Measurements from ENCODE around the gene PTHLH.

PTHLH gene

GRCh38 chr12:27972721-27973120 lies at the start of gene PTHLH:
TSS of gene PTHLH (minus strand) at chr12:27972733. CDS start at chr12:27969494, 3,239 bp downstream.
- no peak for DNase-seq

GRCh38 chr12:28021704-28022103 lies 49.2 kb upstream of the PTHLH start:
- no peak for DNase-seq

GRCh38 chr12:28017873-28018255 lies 45.3 kb upstream of the PTHLH start:
- DNase-seq, result no peak

GRCh38 chr12:28017126-28017872 lies 44.8 kb upstream of the PTHLH start:
- DNase-seq, result no peak

GRCh38 chr12:28015165-28015564 lies 42.6 kb upstream of the PTHLH start:
- no peak for DNase-seq

GRCh38 chr12:28014196-28014595 lies 41.7 kb upstream of the PTHLH start:
- no peak for DNase-seq

GRCh38 chr12:28012333-28012918 lies 39.9 kb upstream of the PTHLH start:
- no peak for DNase-seq

- no peak for DNase-seq
Measured at GRCh38 chr12:28010036-28010435, 37.5 kb upstream of the PTHLH start.

GRCh38 chr12:27999970-28000369 lies 27.4 kb upstream of the PTHLH start:
- DNase-seq, result no peak

GRCh38 chr12:27999521-27999920 lies 27.0 kb upstream of the PTHLH start:
- DNase-seq, result no peak

GRCh38 chr12:27998658-27999057 lies 26.1 kb upstream of the PTHLH start:
- DNase-seq, result no peak

- DNase-seq, result no peak
Measured at GRCh38 chr12:27998170-27998569, 25.6 kb upstream of the PTHLH start.

GRCh38 chr12:27996761-27997160 lies 24.2 kb upstream of the PTHLH start:
- DNase-seq, result no peak

GRCh38 chr12:27995406-27995805 lies 22.9 kb upstream of the PTHLH start:
- no peak for DNase-seq

- DNase-seq, result no peak
Measured at GRCh38 chr12:27988594-27989233, 16.2 kb upstream of the PTHLH start.

GRCh38 chr12:27987331-27987730 lies 14.8 kb upstream of the PTHLH start:
- no peak for DNase-seq

GRCh38 chr12:27984275-27984674 lies 11.7 kb upstream of the PTHLH start:
- no peak for DNase-seq

- DNase-seq, result no peak
Measured at GRCh38 chr12:27982951-27983350, 10.4 kb upstream of the PTHLH start.

- no peak for DNase-seq
Measured at GRCh38 chr12:27982385-27982784, 9.9 kb upstream of the PTHLH start.

- DNase-seq, result no peak
Measured at GRCh38 chr12:27981874-27982273, 9.3 kb upstream of the PTHLH start.

- DNase-seq, result no peak
Measured at GRCh38 chr12:27979145-27979544, 6.6 kb upstream of the PTHLH start.

GRCh38 chr12:27975222-27976136 lies 2.9 kb upstream of the PTHLH start:
- peak; percentile 33 to 45 for DNase-seq

GRCh38 chr12:27974735-27975221 lies 2.2 kb upstream of the PTHLH start:
- no peak for DNase-seq

Data from activated T-cell treated with anti-CD3 and anti-CD28 coated beads, Interleukin-2, amount 50 U/mL, for 48 hours (primary cell).